LNCAP (cell line): ENCODE data around the gene COG6.

Source experiments
- TF ChIP-seq, protein P1 (sequence below): fragments of 450-650 bp; IDR thresholded peaks from 2 replicates; pipeline ENCODE4 v1.5.1; 2017; ENCODE audit warnings: mild to moderate bottlenecking

Gene COG6

DNA sequence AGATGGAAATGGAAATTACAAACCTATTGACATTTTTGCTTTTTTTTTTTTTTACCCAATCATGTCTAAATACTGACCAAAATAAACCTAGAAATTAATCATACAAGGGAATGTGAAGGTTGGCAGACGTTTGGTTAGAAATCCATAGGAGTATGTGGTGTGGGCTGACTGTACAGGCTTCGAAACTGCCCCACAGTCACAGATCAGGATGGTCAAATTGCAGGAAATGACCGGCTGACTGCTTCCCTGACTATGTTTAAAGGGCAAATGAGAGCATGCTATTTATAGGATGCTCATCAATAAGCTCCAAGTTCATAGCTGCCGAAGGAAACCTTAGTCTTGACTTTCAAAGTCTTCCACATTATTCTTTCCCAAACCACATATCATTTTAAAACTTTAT is 118.4 kb downstream of the COG6 start:
- TF ChIP-seq, protein P1, sequence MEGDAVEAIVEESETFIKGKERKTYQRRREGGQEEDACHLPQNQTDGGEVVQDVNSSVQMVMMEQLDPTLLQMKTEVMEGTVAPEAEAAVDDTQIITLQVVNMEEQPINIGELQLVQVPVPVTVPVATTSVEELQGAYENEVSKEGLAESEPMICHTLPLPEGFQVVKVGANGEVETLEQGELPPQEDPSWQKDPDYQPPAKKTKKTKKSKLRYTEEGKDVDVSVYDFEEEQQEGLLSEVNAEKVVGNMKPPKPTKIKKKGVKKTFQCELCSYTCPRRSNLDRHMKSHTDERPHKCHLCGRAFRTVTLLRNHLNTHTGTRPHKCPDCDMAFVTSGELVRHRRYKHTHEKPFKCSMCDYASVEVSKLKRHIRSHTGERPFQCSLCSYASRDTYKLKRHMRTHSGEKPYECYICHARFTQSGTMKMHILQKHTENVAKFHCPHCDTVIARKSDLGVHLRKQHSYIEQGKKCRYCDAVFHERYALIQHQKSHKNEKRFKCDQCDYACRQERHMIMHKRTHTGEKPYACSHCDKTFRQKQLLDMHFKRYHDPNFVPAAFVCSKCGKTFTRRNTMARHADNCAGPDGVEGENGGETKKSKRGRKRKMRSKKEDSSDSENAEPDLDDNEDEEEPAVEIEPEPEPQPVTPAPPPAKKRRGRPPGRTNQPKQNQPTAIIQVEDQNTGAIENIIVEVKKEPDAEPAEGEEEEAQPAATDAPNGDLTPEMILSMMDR = no peak

DNA sequence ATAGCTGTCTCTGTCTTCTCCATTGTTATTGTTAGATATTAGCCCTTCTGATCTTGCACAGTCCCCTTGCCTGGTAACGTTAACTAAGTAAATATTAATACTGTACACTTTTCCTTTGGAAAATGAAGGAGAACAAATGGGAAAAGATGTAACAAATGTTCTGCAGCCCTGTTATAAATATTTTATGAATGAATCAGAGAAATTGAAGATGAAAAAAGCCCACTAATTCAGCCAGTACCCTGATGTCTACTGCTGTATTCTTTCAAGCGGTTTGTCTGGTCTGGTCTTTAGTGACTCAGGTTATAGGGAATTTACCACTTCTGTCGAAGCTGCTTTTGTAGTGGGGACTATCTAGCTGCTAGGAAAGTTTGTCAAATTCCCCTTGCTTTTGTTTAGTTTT is 121.0 kb downstream of the COG6 start:
- TF ChIP-seq, protein P1 = no peak

DNA sequence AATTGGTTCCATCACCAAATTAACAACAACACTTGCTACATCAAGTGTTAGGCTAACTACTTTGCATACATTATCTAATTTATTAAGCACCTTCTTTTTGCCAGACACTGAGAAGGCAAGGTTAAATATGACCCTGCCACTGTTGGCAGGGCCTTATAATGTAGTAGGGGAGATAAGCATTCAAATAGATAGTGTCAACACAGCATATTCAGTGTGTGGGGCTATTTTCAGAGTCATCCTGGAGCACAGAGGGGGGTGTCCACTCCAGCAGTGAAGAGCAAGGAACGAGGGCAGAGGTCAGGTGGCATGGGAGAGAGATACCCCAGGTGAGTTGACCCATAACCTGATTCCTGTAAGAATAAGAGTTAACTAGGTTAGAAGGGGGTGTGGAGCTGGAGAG is 121.6 kb downstream of the COG6 start:
- TF ChIP-seq, protein P1 = no peak

DNA sequence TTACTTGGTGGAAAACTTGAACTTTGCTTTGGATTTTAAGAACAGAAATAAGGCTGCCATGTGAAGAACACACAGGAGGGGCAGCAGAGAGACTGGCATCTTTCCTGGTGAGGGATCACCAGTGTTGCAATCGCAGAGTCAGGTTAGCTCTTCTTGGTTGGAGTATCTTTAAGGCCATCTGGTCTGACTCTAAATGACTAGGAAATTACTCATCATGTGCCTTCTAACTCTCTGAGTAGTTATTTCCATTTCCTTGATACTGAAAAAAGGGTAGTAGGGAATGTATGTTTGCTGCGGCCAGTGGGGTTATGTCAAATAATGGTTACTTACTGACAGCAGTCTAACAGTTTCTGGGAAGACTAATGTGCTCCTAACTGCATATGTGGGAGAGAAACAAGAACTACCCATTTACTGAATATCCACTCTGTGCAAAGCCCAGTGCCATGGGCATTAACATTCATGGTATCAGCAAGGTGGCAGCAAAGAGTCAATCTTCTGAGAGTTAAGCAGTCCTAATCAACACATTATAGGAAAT is 122.1 kb downstream of the COG6 start:
- TF ChIP-seq, protein P1 = peak; percentile 18; the same call in 1 of the 2 replicates

DNA sequence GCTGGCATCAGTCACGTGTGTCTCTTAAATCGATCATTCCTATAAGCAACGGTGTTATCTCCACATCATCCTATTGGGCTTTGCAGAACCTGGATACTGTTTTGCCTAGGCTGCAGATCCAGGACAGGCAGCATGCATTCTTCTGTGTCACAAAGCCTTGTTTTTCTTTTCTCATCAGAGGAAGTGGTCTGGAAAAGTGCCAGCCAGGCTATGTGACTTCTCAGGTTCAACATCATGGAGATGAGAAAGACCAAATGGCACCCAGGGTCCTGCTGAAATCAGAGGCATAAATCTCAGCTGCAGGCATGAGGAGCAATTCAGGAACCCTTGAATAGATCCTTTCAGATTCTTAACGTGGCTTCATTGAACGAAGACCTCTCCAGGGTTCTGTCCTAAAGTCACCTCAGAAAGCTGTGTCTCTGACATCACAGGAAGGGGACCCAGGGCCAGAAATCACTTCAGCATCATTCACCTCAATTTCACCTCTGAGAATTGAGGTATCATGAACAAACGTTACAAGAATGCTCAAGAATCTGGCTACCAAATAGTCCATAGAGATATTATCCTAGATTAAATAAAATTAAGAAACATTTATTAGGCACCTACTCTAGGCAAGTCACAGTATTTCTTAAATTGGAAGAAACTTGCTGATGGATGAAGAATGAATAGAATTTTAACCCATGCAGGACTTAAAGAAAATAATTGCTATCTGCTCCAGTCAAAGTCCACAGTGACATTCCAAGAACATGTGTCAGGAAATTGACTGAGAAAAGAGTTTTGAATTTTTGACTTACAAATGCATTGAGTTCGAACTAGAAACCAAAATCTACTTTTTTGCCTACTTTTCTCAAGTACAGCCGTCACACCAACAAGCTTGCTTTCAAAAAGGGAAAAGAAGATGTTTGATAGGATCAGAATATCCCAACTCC is 124.1 kb downstream of the COG6 start:
- TF ChIP-seq, protein P1 = no peak

DNA sequence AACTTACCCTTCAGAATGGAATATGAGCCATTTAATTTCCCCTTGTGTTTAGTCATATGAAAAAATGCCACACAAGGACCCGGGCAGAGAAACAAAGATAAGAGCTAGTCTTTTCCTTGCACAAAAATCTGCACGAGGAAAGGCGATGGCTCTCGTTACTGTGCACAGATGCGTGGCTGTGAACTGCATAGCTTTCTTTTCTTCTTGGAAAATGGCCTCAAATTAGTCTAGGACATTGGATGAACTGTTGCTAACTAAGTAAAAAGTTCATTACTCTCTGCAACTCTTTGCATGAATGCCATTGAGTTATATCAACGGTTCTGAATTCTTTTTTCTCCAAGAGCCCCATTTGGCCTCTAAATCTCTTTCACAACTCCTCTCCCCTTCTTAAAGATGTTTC is 125.2 kb downstream of the COG6 start:
- TF ChIP-seq, protein P1 = no peak

DNA sequence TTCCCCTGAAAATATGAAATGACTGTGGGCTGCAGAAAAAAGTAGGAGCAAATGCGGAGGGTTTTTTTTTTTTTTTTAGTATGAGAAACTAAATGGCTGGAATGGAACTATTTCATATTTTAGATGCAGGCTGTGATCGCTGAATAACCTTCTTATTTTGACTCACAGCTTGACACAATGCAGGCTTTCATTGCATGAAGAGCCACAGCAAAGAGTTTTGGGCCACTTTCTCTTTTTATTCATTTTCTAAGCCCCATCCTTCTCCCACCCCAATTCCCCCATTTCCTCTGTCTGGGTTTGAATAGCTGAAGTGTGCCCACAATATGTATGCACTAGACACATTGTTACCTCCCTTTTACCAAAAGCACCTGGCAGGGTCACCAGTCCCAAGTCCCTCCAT is 125.9 kb downstream of the COG6 start:
- TF ChIP-seq, protein P1 = no peak
